ENCODE measurements around the gene TMEM186. TPM values are rescaled to one million over a fixed set of nuclear protein-coding genes. Genes with fewer than 3 reads are reported as not detected.

TMEM186 gene
- total and polyA plus RNA-seq, 2 of the 4 experiments (the other 2 are of a cell fraction) = 5.7 to 6.8 TPM

DNA sequence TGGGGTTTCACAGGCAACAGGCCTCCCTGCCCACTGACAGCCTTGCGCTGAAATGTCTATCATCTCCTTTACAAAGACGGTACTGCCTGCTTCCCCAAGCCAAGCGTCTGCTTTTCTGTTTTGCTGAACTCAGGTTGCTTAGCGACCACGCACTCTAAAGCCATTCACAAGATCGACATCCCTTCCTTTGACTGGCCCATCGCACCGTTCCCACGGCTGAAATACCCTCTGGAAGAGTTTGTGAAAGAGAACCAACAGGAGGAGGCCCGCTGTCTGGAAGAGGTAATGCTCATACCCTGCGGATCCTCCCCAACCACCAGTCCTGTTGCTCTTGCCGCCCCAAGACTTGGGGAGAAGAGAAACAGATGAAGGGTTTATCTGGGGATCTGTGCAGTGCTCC is 28.7 kb downstream of the TMEM186 start:
- no peaks in the 10 kb centered on the region for H3K9me3 ChIP-seq (ENCODE audit: control insufficient read depth, insufficient read depth, low read length)
- no peak overlapping the region for H3K56ac ChIP-seq (ENCODE audit: extremely low read depth, insufficient read depth, low read length)
- POLR2A ChIA-PET (ENCODE audit: unreplicated experiment) = no interaction called here
- no peak for ATAC-seq (ENCODE audit: low read depth)
- WGBS, 2 experiments (ENCODE audit: extremely low coverage in 2 of 2, insufficient read length in 1 of 2) = no CpG with 5 or more reads among the region's 12 CpGs
- CTCF ChIA-PET = no interaction called here
- no peak overlapping the region for H3K18ac ChIP-seq (ENCODE audit: low read depth, low read length)
- no peak overlapping the region for H4K91ac ChIP-seq (ENCODE audit: insufficient read depth, low read depth, low read length)
- no peak overlapping the region for H3K23ac ChIP-seq (ENCODE audit: low read depth, low read length)
- H2AK5ac ChIP-seq (ENCODE audit: low read depth, low read length) = no peak overlapping the region
- no peak overlapping the region for H2BK5ac ChIP-seq (ENCODE audit: low read depth, low read length, poor library complexity, severe bottlenecking)
- H3K4me2 ChIP-seq (ENCODE audit: low read depth, low read length) = no peak overlapping the region
- no peak overlapping the region for H2BK120ac ChIP-seq (ENCODE audit: low read depth, low read length)
- H3K79me1 ChIP-seq (ENCODE audit: low read depth in 1 of 2, low read length in 2 of 2) = no peaks in the 10 kb centered on the region
- H3K27me3 ChIP-seq (ENCODE audit: control insufficient read depth, insufficient read depth, low read length) = peaks cover 2% of the 10 kb centered on the region; the same call in 1 of the 2 replicates
- no peak overlapping the region for H4K8ac ChIP-seq (ENCODE audit: low read depth in 2 of 2, low read length in 2 of 2)
- no peak overlapping the region for H2BK20ac ChIP-seq (ENCODE audit: low read depth, low read length)
- no peaks in the 10 kb centered on the region for H3K4me1 ChIP-seq (ENCODE audit: control insufficient read depth, insufficient read depth, low read length)
- BruUV-seq (replicated peaks) = no TSS peak
- no peak overlapping the region for H3K4ac ChIP-seq (ENCODE audit: low read depth, low read length)
- H4K5ac ChIP-seq (ENCODE audit: low read depth, low read length) = no peak overlapping the region
- H2BK15ac ChIP-seq (ENCODE audit: low read depth, low read length) = no peak overlapping the region
- H3K9me1 ChIP-seq (ENCODE audit: insufficient read depth, low read length) = no peaks in the 10 kb centered on the region
- no peaks in the 10 kb centered on the region for H4K20me1 ChIP-seq (ENCODE audit: insufficient read depth, low read length)
- intact Hi-C loops (cut with micrococcal nuclease) = no loop called here
- TF ChIP-seq MAFK (IDR thresholded peaks at IDR 0.05; ENCODE audit: low read depth, low read length) = no peak
- no peak for TF ChIP-seq RCOR1 (IDR thresholded peaks at IDR 0.05; ENCODE audit: insufficient replicate concordance, low read length)
- no peak for TF ChIP-seq POLR2A (IDR thresholded peaks at IDR 0.05; ENCODE audit: low read depth, low read length)
- TF ChIP-seq, protein P1, sequence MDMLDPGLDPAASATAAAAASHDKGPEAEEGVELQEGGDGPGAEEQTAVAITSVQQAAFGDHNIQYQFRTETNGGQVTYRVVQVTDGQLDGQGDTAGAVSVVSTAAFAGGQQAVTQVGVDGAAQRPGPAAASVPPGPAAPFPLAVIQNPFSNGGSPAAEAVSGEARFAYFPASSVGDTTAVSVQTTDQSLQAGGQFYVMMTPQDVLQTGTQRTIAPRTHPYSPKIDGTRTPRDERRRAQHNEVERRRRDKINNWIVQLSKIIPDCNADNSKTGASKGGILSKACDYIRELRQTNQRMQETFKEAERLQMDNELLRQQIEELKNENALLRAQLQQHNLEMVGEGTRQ (IDR thresholded peaks at IDR 0.05; ENCODE audit: low read depth, low read length) = no peak
- no peak for TF ChIP-seq NFE2L2 (IDR thresholded peaks at IDR 0.05; ENCODE audit: low read depth, low read length)
- no peak for TF ChIP-seq RFX5 (IDR thresholded peaks at IDR 0.05; ENCODE audit: low read depth, low read length)
- no peak for TF ChIP-seq MAZ (IDR thresholded peaks at IDR 0.05; ENCODE audit: borderline replicate concordance, low read depth, low read length)
- TF ChIP-seq RAD21 (IDR thresholded peaks at IDR 0.05; ENCODE audit: low read length) = no peak
- no peak for TF ChIP-seq BHLHE40 (IDR thresholded peaks at IDR 0.05; ENCODE audit: low read depth, low read length)
- TF ChIP-seq CTCF (conservative IDR thresholded peaks at IDR 0.05; ENCODE audit: low read depth, low read length) = no peak
- TF ChIP-seq MXI1 (IDR thresholded peaks at IDR 0.05; ENCODE audit: borderline replicate concordance, low read depth, low read length) = no peak
- no peak for TF ChIP-seq CHD1 (IDR thresholded peaks at IDR 0.05; ENCODE audit: low read depth, low read length)
- TF ChIP-seq CEBPB (IDR thresholded peaks at IDR 0.05; ENCODE audit: low read depth, low read length) = no peak
- TF ChIP-seq SMC3 (IDR thresholded peaks at IDR 0.05; ENCODE audit: low read depth, low read length) = no peak
- TF ChIP-seq, protein P2, sequence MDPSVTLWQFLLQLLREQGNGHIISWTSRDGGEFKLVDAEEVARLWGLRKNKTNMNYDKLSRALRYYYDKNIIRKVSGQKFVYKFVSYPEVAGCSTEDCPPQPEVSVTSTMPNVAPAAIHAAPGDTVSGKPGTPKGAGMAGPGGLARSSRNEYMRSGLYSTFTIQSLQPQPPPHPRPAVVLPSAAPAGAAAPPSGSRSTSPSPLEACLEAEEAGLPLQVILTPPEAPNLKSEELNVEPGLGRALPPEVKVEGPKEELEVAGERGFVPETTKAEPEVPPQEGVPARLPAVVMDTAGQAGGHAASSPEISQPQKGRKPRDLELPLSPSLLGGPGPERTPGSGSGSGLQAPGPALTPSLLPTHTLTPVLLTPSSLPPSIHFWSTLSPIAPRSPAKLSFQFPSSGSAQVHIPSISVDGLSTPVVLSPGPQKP (IDR thresholded peaks at IDR 0.05; ENCODE audit: borderline replicate concordance, low read depth, low read length) = no peak
- no peak for TF ChIP-seq FOS (IDR thresholded peaks at IDR 0.05; ENCODE audit: low read depth, low read length)
- H3K9ac ChIP-seq (ENCODE audit: low read depth, low read length) = no peak overlapping the region
- H2AFZ ChIP-seq (replicated peaks; ENCODE audit: low read length, poor library complexity) = peak overlapping the region; percentile 44
- no peak overlapping the region for H2AK9ac ChIP-seq (replicated peaks; ENCODE audit: low read depth, low read length, poor library complexity)
- no peak overlapping the region for H3K4me3 ChIP-seq (ENCODE audit: insufficient read depth, low read depth, low read length)
- dilution Hi-C loops (cut with HindIII; ENCODE audit: low sequenced_read_pairs, unreplicated experiment) = no loop called here
- no peak overlapping the region for H3K14ac ChIP-seq (replicated peaks; ENCODE audit: low read depth, low read length)
- H3K27ac ChIP-seq (ENCODE audit: insufficient read depth, low read length) = no peak overlapping the region
- no peak for DNase-seq
- H3K36me3 ChIP-seq (ENCODE audit: control insufficient read depth, insufficient read depth, low read length) = peaks cover 4% of the 10 kb centered on the region; the same call in 1 of the 2 replicates
- in situ Hi-C loops (cut with MboI; ENCODE audit: low sequenced_read_pairs) = no loop called here
